ACHN (cell line): Measurements from ENCODE around the gene RB1.
"Not testable (repeated sequence)": the region's sequence is repeated elsewhere in the genome, so short reads cannot be mapped to it uniquely, and the experiment has no call there.

ENCODE experiments used
- DNase-seq: peaks from one replicate; pipeline ENCODE4 v3.0.0-alpha.2; 2015
- in situ Hi-C: cut with HindIII; loops from 2 replicates; pipeline ENCODE4 v1.10.0; 2017; ENCODE audit warnings: low sequenced_read_pairs, low pct_ligation_motif_present, low pct_unique_long_range_greater_than_20kb

Gene RB1

DNA sequence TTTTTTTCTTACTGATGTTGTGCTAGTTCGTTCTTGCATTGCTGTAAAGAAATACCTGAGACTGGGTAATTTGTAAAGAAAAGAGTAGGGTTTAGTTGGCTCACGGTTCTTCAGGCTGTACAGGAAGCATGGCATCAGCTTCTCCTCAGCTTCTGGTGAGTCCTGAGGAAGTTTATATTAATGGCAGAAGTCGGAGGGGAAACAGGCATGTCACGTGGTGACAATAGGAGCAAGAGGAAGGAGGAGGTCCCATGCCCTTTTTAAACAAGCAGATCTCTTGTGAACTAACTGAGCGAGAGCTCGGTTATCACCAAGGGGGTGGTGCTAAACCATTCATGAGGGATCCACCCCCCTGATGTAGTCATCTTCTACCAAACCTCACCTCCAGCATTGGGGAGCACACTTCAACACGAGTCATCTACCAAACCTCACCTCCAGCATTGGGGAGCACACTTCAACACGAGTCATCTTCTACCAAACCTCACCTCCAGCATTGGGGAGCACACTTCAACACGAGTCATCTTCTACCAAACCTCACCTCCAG lies 123.3 kb downstream of the RB1 start:
- DNase-seq, in situ Hi-C loops: not testable (repeated sequence)

DNA sequence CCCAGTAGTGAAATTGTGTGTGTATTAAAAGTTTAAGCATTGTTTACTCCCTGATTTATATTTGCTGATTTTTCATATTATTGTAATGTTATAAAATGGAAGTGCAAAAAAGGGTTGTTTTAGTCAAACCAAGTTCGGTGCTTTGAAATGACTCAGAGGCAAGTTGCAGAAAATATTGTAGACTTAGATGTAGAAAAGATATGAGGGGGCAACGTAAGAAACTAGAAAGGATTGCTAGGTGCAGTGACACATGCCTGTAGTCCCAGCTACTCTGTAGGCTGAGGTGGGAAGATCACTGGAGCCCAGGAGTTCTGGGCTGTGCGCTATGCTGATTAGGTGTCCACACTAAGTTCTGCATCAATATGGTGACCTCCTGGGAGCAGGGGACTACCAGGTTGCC lies 125.5 kb downstream of the RB1 start:
- DNase-seq, result no peak
- in situ Hi-C loops, result no loop called here

DNA sequence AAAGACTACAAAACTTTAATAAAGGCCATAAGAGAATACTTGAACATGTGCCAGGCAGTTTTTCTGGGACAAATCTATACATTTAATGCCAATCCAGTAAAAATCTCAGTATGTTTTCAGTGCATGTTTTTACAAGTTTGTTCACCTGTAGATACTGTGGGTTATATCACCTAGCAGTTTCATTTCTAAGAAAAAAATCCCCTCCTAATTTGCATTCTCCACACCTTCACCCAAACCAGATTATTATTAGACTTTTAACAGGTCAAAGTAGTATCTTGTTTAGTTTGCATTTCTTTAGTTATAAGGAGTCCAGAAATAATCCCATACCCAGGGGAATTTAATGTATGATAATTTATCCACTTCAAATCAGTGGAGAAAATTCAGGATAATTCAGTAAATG lies 126.3 kb downstream of the RB1 start:
- in situ Hi-C loops, result no loop called here
- DNase-seq, result no peak

DNA sequence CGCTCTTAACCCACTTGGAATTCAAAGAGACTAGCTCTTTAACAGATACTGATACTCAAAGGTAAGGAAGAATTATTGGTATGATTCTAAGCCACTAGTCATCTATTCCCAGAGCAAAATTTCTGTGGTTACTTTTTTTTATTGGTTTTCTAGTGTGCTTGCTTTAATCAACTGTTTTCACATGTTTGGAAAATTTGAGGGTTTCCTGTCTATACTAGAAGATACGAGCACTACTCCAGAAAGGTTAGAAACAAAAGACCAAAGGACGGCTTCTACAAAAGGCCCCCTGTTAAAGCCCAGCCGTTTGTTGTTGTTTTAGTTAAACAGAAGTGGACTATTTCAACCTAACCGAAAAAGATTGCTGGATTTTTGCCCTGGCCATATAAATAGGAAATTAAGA lies 127.9 kb downstream of the RB1 start:
- in situ Hi-C loops, result no loop called here
- DNase-seq, result no peak

DNA sequence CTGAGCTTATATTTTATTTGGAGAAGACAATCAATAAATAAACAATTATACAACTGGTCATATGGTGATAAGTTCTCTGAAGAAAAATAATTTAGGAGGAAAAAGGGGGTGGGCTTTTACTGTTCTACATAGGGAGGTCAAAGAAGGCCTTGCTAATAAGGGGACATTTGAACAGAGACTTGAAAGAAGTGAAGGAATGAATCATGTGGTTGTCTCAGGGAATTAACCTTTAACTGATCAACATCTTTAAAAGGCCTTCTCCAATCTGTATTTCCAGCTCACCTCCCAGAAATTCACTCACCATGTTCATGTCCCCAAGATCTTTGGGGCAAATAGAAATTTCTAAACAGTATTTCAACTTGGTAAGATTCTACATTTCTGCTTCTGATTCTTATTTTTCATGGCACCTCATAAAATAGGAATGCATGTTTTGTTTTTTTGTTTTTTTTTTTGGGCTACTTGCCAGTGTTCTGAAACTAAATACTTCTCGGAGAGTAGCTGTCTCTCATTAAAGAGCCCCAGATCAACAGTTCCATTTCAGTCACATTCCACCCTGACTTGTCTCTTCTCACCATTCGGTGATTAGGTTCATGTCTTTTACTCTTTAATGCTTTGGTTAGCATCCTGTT lies 128.6 kb downstream of the RB1 start:
- in situ Hi-C loops, result no loop called here
- no peak for DNase-seq

DNA sequence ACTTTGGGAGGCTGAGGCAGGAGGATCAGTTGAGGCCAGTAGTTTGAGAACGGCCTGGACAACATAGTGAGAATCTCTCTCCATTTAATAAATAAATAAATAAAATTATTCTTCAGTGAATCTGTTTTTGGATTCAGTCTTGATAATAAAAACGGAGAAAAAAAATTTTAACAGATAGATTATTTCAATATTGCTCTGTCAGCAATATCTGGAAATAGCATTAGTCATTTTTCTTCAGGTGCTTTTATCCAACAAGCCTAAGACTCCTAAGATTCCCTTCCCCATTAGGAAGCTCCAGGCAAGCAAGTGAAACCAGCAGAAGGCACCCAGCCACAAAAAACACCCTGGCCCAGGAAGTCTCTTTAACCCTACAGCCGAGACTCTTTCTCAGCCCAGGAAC lies 130.6 kb downstream of the RB1 start:
- DNase-seq, result no peak
- in situ Hi-C loops, result no loop called here

DNA sequence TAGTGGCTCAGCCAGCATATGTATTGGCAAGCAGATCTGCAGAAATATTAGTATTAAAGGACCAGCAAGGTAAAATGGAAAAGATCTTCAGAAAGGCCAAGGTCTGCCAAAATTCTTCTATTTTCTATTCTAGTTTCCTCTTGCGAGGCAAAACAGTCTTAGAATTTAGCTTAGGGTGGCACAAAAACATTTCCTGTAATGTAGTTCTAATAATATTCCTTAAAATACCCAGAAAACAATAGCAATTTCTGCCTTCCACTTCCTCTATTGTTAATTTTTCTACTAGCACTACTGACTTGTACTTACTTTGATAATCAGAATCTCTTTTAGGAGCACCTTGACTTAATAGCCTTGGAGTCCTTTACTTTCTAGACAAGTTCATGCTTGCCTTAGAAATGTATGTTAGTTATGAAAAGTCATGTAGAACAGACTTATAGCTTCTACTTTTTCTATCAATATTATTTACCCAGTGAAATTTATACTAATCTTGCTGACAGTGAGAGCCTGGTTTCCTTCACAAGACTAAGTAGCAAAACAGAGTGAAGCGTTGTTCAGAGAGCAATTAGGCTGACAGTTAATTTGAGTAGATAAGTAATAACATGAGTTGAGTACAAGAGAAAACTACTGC lies 133.2 kb downstream of the RB1 start:
- no peak for DNase-seq
- in situ Hi-C loops, result no loop called here

DNA sequence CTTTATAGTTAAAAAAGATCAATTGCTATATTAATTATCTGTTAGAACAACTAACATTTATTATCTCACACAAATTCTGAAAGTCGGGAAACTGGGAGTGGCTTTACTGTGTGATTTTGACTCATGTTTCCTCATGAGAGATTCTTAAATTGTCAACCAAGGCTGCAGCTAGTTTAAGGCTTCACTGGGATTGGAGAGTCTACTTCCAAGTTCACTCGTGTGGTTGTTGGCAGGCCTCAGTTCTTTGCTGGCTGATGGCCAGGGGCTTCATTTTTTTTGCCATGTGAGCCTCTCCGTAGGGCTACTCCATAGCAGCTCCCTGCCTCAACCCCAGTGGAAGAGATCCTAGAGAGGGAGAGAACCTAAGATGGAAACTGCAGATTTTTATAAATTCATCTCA lies 133.8 kb downstream of the RB1 start:
- DNase-seq, result peak; percentile 75
- in situ Hi-C loops, result no loop called here

DNA sequence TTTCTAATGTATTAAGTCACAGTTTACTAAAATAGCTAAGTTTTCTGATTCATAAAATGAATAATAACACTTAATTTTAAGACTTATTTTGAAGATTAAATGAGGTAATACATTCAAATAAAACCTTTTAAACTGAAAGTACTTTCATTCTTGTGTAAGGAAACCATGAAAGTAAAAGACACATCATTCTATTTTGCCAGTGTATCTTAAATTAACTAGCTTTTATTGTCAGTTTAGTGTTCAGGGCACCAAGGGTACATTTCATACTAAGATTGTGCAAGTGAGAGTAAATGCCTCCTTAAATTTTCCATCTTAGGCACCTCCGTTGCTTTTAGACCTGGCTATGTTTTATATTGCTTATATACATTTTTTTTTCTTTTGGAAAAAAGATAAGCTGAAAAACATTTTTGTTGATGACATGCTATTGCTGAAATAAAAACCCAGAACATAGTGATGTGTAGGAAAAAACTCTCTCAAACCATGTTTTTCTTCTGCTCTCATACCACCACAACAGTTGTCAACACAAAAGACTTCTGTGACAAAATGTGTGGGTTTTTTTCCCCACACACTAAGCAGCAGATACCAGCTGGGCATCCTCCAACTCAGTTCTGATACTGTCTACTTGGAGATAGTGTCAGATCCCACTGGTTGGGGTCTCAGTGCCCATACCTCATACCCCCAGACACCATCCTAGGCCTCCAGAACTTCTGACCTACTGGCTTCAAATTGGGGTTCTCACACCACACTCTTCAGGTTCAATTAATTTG lies 140.1 kb downstream of the RB1 start:
- no peak for DNase-seq
- in situ Hi-C loops, result no loop called here

DNA sequence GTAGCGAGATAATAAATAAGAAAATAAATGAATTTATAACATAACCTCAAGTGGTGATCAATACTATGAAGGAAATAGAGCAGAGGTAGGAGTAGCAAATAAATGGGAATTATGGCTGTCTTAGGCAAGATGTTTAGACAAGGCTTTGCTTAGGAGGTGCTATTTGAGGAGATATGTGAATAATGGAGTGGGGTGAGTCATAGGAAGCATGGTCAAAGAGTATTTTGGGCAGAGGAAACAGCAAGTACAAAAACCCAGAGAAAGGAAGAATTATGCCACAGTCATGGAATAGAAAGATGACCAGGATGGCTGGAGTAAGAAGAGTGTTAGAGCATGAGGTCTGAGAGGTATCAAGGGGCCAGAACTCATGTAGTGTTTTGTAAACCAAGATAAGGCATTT lies 142.9 kb downstream of the RB1 start:
- DNase-seq, result no peak
- in situ Hi-C loops, result no loop called here

DNA sequence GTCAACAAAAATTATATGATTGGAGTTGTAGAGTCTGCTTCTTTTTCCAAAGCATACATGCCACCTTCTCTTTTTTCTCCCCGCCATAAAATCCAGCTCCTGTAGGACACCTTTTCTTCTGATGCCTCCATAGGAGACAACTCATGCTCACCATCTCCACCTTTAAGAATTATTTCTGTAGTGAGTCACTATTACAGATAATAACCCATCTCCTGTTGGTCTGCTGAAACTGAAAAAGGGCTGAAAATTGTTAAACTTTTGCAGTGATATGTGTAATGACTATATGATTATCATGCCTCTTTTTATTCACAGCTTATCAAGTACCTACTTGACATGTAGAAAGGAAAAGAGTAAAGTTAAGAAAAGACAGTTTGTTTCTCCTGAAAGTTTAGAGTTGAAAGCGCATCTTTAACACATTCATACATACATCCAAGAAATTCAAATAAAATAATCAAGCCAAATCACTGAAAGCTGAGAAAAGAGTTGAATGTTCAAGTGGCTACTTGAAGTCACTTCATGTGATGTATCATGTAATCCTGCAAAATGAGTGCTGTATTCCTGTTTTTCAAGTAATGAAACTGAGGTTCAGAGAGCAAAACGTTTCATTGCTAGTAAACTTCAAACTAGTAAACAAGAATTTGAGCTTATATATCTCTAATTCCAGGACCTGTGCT lies 144.9 kb downstream of the RB1 start:
- in situ Hi-C loops, result no loop called here
- no peak for DNase-seq

DNA sequence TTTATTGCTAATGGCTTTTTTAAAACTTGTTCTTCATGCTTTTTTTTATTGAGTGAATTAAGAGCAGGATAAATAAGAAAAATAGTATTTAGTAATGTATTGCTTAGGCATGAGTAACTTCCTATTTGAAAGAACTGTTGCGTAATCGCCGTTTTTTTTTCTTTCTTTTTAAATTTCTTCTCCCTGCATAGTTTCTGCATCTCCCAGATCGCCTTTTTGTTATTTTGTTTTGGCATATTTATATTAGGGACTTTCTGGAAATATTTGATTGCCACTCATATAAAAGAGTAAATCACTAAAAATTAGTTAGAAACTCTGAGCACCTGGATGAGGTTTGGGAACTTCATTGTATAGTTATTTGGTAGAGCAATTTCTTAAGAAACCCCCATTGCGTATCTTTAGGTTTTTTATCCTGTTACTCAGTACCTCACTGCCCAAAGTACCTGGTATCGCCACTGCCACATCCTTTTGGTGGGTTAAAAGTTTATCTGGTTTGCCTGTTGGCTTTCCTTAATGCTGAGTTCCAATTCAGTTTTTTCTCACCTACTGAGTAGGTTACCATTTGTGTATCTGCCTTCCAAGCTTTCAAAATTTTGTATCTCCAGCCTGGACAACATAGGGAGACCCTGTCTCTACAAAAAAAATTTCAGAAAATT lies 145.5 kb downstream of the RB1 start:
- in situ Hi-C loops, result no loop called here
- DNase-seq, result peak; percentile 17

DNA sequence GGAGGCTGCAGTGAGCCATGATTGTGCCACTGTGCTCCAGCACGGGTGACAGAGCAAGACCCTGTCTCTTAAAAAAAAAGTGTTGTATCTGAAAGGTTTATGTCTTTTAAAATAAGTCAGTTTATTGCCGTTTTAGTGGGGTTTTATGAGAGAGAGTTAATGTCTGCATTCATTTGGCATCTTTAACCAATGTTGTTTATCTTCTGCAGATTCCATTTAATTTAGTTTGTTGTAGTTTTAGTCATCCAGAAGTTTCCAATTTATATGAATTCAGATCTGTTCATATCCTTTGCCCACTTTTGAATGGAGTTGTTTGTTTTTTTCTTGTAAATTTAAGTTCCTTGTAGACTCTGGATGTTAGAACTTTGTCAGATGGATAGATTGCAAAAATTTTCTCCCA lies 146.1 kb downstream of the RB1 start:
- DNase-seq, result no peak
- in situ Hi-C loops, result no loop called here

DNA sequence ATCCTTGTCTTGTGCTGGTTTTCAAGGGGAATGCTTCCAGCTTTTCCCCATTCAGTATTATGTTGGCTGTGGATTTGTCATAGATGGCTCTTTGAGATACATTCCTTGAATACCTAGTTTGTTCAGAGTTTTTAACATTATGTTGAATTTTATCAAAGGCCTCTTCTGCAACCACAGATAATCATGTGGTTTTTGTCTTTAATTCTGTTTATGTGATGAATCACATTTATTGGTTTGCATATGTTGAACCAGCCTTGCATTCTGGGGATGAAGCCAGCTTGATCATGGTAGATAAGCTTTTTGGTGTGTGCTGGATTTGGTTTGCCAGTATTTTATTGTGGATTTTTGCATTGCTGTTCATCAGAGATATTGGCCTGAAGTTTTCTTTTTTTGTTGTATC lies 147.6 kb downstream of the RB1 start:
- in situ Hi-C loops, DNase-seq: not testable (repeated sequence)

DNA sequence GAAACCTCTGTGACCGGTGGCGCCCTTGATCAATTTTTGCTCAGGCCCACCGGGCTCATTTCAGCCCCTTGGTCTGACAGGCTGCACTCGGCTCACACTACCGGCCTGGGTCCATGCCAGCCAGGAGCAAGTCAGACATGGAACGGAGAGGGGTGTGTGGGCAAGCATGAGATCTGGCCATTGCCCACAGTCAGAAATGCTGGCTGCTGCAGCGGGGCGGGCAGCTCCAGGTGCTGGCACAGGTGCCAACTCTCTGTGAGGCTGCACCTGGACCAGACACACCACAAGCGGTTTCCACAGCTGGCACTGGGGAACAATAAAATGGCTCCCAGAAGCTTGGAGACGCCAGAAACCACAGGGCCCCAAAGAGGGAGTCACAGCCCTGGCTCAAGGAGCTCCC lies 153.0 kb downstream of the RB1 start:
- in situ Hi-C loops, result no loop called here
- DNase-seq, result no peak

DNA sequence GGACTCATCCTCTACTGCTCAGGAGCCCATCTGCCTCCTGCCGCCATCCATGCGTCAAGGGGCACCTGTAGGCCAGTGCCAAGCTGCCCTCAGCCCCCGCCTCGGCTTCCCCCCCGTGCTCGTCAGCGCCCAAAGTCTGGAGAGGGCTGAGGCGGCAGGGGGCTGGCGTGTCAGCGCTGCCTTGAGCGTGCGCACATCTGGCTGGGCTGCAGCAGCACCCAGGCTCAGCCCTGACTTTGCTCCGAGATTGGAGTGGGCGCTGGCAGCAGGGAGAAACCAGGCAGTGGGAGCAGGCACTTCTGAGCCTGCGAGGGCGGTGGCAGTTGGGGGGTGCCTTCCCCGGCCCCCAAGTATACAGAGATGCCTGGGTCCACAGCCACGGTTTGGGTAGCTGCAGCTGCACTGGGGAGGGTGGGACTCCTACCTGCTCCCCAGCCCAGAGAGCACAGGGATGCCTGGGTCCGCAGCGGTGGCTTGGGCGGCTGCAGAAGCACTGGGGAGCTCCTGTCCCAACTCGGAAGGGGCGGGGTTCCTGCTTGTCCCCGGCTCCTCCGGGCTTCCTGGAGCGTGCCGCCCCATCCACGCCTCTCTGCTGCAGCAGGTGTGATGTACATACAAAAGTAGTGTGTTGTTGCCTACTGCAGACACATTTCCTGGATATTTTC lies 154.2 kb downstream of the RB1 start:
- DNase-seq, result no peak
- in situ Hi-C loops, result no loop called here

DNA sequence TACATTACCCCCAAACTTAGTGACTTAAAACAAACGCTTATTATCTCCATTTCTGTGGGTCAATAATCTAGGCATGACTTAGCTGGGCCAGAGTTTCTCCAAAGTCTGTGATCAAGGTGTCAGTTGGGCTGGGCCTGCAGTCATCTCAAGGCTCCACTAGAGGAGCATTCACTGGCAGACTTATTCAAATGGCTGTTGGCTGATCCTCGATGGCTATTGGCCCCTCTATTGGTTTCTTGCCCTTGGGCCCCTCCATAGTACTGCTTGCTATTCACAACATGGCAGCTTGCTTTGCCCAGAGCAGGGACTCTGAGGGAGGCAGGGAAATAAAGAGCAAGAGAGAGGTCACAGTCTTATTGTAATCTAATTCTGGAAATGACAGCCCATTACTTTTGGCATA lies 171.7 kb downstream of the RB1 start:
- in situ Hi-C loops, result no loop called here

DNA sequence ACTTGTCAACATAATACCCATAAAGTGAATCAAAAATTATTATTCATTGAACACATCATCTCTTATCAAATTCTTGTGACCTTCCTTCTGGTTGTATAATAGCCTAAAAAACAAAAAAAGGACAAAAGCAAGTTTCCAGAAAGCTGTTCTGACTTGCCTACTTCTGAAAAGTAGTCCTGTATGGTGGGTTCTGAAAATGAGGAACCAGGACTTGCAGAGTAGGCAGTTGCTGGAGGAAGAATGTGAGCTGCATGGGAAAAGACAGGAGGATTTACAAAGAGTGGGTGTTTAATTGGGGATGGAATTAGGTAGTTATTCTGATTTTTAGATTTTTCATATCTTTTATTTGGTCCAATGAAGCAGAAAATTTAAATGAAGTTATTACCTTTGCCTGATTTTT lies 172.7 kb downstream of the RB1 start:
- DNase-seq, result no peak
- in situ Hi-C loops, result no loop called here

More for the DNA sequence above, 171.7 kb downstream of the RB1 start:
- no peak for DNase-seq
